ENCODE measurements around the gene BCL2L14. TPM values are rescaled to one million over a fixed set of nuclear protein-coding genes. Genes with fewer than 3 reads are reported as not detected.
"Not testable (repeated sequence)": the region's sequence is repeated elsewhere in the genome, so short reads cannot be mapped to it uniquely, and the experiment has no call there.

BCL2L14 gene
- total RNA-seq, 8 experiments from 2014 or later, result 0.36 to 1.9 (median 0.95) TPM

- 5 to 84% (median 81%) methylated on average over 1 to 8 of the region's 14 CpGs; no CpG with 5 or more reads in 5 of the 10 experiments for WGBS, 10 experiments
- in situ Hi-C loops (cut with MboI; ENCODE audit: low pct_unique_long_range_greater_than_20kb in 2 of 9, low sequenced_read_pairs in 9 of 9, unreplicated experiment in 9 of 9), result loop anchor here in 2 of 9 experiments (25.0 kb wide), 2 partner anchors 220 to 245 kb away; no protein-coding TSS in a partner anchor
- Histone ChIP-seq H3K4me1 (replicated peaks in 1 of 2) (peaks cover 7% of the 10 kb centered on the region in 2 donors), H3K27ac (no peak overlapping the region), H3K4me3 (no peak overlapping the region)
- peak in 3 of 8 experiments; percentile 73 to 83 (median 76) for ATAC-seq (replicated peaks in 6 of 8)
Observed at GRCh38 chr12:12091977-12092663, 21.4 kb downstream of the BCL2L14 start.

GRCh38 chr12:12094481-12094880 is 23.7 kb downstream of the BCL2L14 start:
- WGBS, 10 experiments, result 89 to 100% (median 96%) methylated on average over 1 to 4 of the region's 4 CpGs; no CpG with 5 or more reads in 4 of the 10 experiments
- H3K4me3 ChIP-seq, result no peak overlapping the region
- H3K4me1 ChIP-seq (replicated peaks in 1 of 2), result no peaks in the 10 kb centered on the region
- in situ Hi-C loops (cut with MboI; ENCODE audit: low pct_unique_long_range_greater_than_20kb in 2 of 9, low sequenced_read_pairs in 9 of 9, unreplicated experiment in 9 of 9), result loop anchor here in 2 of 9 experiments (25.0 kb wide), 2 partner anchors 218 to 243 kb away; no protein-coding TSS in a partner anchor
- no peak for ATAC-seq (replicated peaks in 6 of 8)
- H3K27ac ChIP-seq, result no peak overlapping the region

- Histone ChIP-seq H3K27ac (no peak overlapping the region), H3K4me1 (replicated peaks in 1 of 2) (no peaks in the 10 kb centered on the region), H3K4me3 (no peak overlapping the region)
- 74 to 100% (median 98%) methylated on average over 1 to 3 of the region's 3 CpGs; no CpG with 5 or more reads in 2 of the 10 experiments for WGBS, 10 experiments
- in situ Hi-C loops (cut with MboI; ENCODE audit: low pct_unique_long_range_greater_than_20kb in 2 of 9, low sequenced_read_pairs in 9 of 9, unreplicated experiment in 9 of 9), result loop anchor here in 2 of 9 experiments (25.0 kb wide), 2 partner anchors 217 to 242 kb away; no protein-coding TSS in a partner anchor
- ATAC-seq (replicated peaks in 6 of 8), result no peak
Observed at GRCh38 chr12:12095021-12095420, 24.3 kb downstream of the BCL2L14 start.

- H3K4me1 ChIP-seq (replicated peaks in 1 of 2), result no peaks in the 10 kb centered on the region
- 33 to 100% (median 89%) methylated on average over 1 to 6 of the region's 6 CpGs; no CpG with 5 or more reads in 2 of the 10 experiments for WGBS, 10 experiments
- no peak overlapping the region for H3K27ac ChIP-seq
- no peak for ATAC-seq (replicated peaks in 6 of 8)
- in situ Hi-C loops (cut with MboI; ENCODE audit: low pct_unique_long_range_greater_than_20kb in 2 of 9, low sequenced_read_pairs in 9 of 9, unreplicated experiment in 9 of 9), result loop anchor here in 2 of 9 experiments (25.0 kb wide), 2 partner anchors 214 to 239 kb away; no protein-coding TSS in a partner anchor
- H3K4me3 ChIP-seq, result no peak overlapping the region
Observed at GRCh38 chr12:12097891-12098690, 27.4 kb downstream of the BCL2L14 start.

- Histone ChIP-seq H3K4me1 (replicated peaks in 1 of 2) (no peaks in the 10 kb centered on the region), H3K4me3 (no peak overlapping the region), H3K27ac (no peak overlapping the region)
- WGBS, 10 experiments, result 60 to 100% (median 97%) methylated on average over 1 to 3 of the region's 3 CpGs; no CpG with 5 or more reads in 4 of the 10 experiments
- ATAC-seq (replicated peaks in 6 of 8), result no peak
- in situ Hi-C loops (cut with MboI; ENCODE audit: low pct_unique_long_range_greater_than_20kb in 2 of 9, low sequenced_read_pairs in 9 of 9, unreplicated experiment in 9 of 9), result loop anchor here in 2 of 9 experiments (25.0 kb wide), 2 partner anchors 214 to 239 kb away; no protein-coding TSS in a partner anchor
Observed at GRCh38 chr12:12098691-12099015, 27.9 kb downstream of the BCL2L14 start.

- H3K4me3 ChIP-seq, result no peak overlapping the region
- H3K27ac ChIP-seq, result no peak overlapping the region
- in situ Hi-C loops (cut with MboI; ENCODE audit: low pct_unique_long_range_greater_than_20kb in 2 of 9, low sequenced_read_pairs in 9 of 9, unreplicated experiment in 9 of 9), result loop anchor here in 2 of 9 experiments (25.0 kb wide), 2 partner anchors 213 to 238 kb away; no protein-coding TSS in a partner anchor
- WGBS, 10 experiments, result 62 to 100% (median 82%) methylated on average over 1 to 6 of the region's 6 CpGs
- H3K4me1 ChIP-seq (replicated peaks in 1 of 2), result no peaks in the 10 kb centered on the region
- no peak for ATAC-seq (replicated peaks in 6 of 8)
Observed at GRCh38 chr12:12099102-12099501, 28.4 kb downstream of the BCL2L14 start.

GRCh38 chr12:12107678-12108077 is 36.9 kb downstream of the BCL2L14 start:
- ATAC-seq (replicated peaks in 6 of 8), result no peak
- Histone ChIP-seq H3K4me1 (replicated peaks in 1 of 2) (no peaks in the 10 kb centered on the region), H3K4me3 (no peak overlapping the region), H3K27ac (no peak overlapping the region)
- in situ Hi-C loops (cut with MboI; ENCODE audit: low pct_unique_long_range_greater_than_20kb in 2 of 9, low sequenced_read_pairs in 9 of 9, unreplicated experiment in 9 of 9), result no loop called here
- WGBS, 10 experiments, result 0 to 100% (median 80%) methylated on average over 1 to 3 of the region's 6 CpGs; no CpG with 5 or more reads in 3 of the 10 experiments

GRCh38 chr12:12108441-12109058 is 37.8 kb downstream of the BCL2L14 start:
- H3K4me1 ChIP-seq (replicated peaks in 1 of 2), result no peaks in the 10 kb centered on the region
- H3K27ac ChIP-seq, result no peak overlapping the region
- no peak overlapping the region for H3K4me3 ChIP-seq
- no peak for ATAC-seq (replicated peaks in 6 of 8)
- WGBS, 10 experiments, result 80 to 100% (median 94%) methylated on average over 1 of the region's 1 CpG
- in situ Hi-C loops (cut with MboI; ENCODE audit: low pct_unique_long_range_greater_than_20kb in 2 of 9, low sequenced_read_pairs in 9 of 9, unreplicated experiment in 9 of 9), result no loop called here

GRCh38 chr12:12110923-12111555 is 40.3 kb downstream of the BCL2L14 start:
- in situ Hi-C loops (cut with MboI; ENCODE audit: low pct_unique_long_range_greater_than_20kb in 2 of 9, low sequenced_read_pairs in 9 of 9, unreplicated experiment in 9 of 9); H3K4me1 ChIP-seq (replicated peaks in 1 of 2); H3K4me3 ChIP-seq; H3K27ac ChIP-seq; ATAC-seq (replicated peaks in 6 of 8): not testable (repeated sequence)
- 80 to 100% (median 94%) methylated on average over 1 to 15 of the region's 37 CpGs; no CpG with 5 or more reads in 2 of the 10 experiments for WGBS, 10 experiments

- WGBS, 10 experiments, result 64 to 100% (median 100%) methylated on average over 1 to 4 of the region's 4 CpGs; no CpG with 5 or more reads in 3 of the 10 experiments
- in situ Hi-C loops (cut with MboI; ENCODE audit: low pct_unique_long_range_greater_than_20kb in 2 of 9, low sequenced_read_pairs in 9 of 9, unreplicated experiment in 9 of 9), result no loop called here
- ATAC-seq (replicated peaks in 6 of 8), result no peak
- Histone ChIP-seq H3K4me1 (replicated peaks in 1 of 2) (no peaks in the 10 kb centered on the region), H3K4me3 (no peak overlapping the region), H3K27ac (no peak overlapping the region)
Observed at GRCh38 chr12:12115514-12115913, 44.8 kb downstream of the BCL2L14 start.

- WGBS, 10 experiments, result 68 to 100% (median 94%) methylated on average over 1 to 2 of the region's 2 CpGs
- no peak for ATAC-seq (replicated peaks in 6 of 8)
- Histone ChIP-seq H3K4me3 (no peak overlapping the region), H3K4me1 (replicated peaks in 1 of 2) (no peaks in the 10 kb centered on the region), H3K27ac (no peak overlapping the region)
- in situ Hi-C loops (cut with MboI; ENCODE audit: low pct_unique_long_range_greater_than_20kb in 2 of 9, low sequenced_read_pairs in 9 of 9, unreplicated experiment in 9 of 9), result no loop called here
Observed at GRCh38 chr12:12116677-12117076, 45.9 kb downstream of the BCL2L14 start.

GRCh38 chr12:12121061-12121460 is 50.3 kb downstream of the BCL2L14 start:
- peak in 4 of 8 experiments; percentile 57 to 93 (median 70) for ATAC-seq (replicated peaks in 6 of 8)
- no peaks in the 10 kb centered on the region for H3K4me1 ChIP-seq (replicated peaks in 1 of 2)
- WGBS, 10 experiments, result 33 to 100% (median 86%) methylated on average over 1 to 5 of the region's 5 CpGs; no CpG with 5 or more reads in 1 of the 10 experiments

More at GRCh38 chr12:12121061-12121460, 50.3 kb downstream of the BCL2L14 start:
- Histone ChIP-seq H3K27ac (no peak overlapping the region), H3K4me3 (no peak overlapping the region)
- in situ Hi-C loops (cut with MboI; ENCODE audit: low pct_unique_long_range_greater_than_20kb in 2 of 9, low sequenced_read_pairs in 9 of 9, unreplicated experiment in 9 of 9), result no loop called here

All from motor neuron (in vitro differentiated cells).